Measurements from ENCODE around the gene FAHD2A.
"Not testable (repeated sequence)": the region's sequence is repeated elsewhere in the genome, so short reads cannot be mapped to it uniquely, and the experiment has no call there.

DNA sequence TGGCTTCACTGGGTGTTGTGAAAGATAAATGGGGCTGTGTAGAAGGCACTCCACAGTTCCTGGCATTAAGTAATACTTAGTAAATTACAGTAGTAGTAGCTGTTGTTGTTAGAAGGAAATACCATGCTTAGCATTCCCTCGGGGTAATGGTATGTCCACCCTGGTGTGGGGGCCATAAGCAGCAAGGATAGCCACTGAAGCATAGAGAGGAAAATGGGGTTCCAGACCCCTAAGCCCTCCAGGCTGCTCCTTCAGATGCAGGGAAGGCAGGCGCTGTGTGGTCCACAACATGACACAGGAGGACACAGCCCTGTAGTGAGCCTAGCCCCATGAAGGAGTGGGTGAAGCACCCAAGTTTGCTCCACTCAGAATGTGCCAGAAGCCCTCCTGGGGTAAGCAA lies 31.5 kb downstream of the FAHD2A start:
- TF ChIP-seq, protein P1, sequence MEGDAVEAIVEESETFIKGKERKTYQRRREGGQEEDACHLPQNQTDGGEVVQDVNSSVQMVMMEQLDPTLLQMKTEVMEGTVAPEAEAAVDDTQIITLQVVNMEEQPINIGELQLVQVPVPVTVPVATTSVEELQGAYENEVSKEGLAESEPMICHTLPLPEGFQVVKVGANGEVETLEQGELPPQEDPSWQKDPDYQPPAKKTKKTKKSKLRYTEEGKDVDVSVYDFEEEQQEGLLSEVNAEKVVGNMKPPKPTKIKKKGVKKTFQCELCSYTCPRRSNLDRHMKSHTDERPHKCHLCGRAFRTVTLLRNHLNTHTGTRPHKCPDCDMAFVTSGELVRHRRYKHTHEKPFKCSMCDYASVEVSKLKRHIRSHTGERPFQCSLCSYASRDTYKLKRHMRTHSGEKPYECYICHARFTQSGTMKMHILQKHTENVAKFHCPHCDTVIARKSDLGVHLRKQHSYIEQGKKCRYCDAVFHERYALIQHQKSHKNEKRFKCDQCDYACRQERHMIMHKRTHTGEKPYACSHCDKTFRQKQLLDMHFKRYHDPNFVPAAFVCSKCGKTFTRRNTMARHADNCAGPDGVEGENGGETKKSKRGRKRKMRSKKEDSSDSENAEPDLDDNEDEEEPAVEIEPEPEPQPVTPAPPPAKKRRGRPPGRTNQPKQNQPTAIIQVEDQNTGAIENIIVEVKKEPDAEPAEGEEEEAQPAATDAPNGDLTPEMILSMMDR (optimal IDR thresholded peaks at IDR 0.05 in 1 of 3, IDR thresholded peaks at IDR 0.05 in 1 of 3, conservative IDR thresholded peaks at IDR 0.05 in 1 of 3; ENCODE audit: extremely low read depth in 1 of 3, insufficient read depth in 2 of 3, low read length in 3 of 3), result not testable (repeated sequence)
- not testable (repeated sequence) for TF ChIP-seq EZH2 (IDR thresholded peaks at IDR 0.05; ENCODE audit: low read length)

Data from keratinocyte (primary cell).